Right kidney (tissue), 1 donor: ENCODE data around the gene KBTBD12.

Source experiments
- DNase-seq: peaks from one replicate; pipeline ENCODE4 v3.0.0-alpha.2; 2016

Gene KBTBD12

DNA sequence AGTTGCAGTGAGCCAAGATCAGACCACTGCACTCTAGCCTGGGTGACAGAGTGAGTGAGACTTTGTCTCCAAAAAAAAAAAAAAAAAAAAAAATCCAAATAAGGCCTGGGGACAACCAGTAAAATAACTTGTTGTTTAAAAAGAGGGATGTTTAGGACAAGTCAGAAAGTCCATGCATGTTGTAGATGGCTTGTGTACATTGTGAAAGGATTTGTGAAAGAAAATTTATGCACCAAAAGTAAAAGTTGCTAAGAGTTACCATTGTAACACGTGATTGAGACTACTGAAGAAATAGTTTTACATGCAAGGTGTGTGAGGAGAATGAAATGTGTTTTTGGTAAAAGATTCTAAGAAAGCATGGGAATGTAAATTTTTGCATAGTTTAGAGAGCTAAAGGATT, 101.5 kb downstream of the KBTBD12 start:
- DNase-seq = no peak

DNA sequence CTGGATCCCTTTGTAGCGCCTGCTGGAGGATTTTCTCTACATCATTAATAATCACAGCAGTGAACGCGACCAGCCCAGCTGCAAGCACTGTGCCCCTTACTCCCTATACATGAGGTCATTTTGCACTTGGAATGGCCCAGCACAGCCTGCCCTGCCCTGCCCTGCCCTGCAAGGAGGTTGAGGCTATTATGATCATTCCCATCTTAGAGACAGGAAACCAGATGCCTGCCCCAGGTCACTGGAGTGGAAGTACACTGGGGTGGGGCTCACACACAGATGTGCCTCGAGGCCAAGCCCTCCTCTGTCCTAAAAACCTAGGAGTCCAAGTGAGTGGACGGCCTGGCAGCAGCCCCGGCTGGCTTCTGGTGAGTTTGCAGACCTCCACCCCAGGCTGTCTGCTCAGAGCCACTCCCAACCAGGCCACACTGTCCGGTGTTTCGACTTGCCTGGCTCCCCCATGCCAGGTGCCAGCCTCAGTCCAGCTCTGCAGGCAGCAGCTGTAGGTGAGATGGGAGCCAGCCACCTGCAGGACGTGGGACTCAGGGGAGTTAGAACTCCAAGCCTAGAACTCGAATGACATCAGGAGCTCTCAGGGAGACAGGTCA, 106.8 kb downstream of the KBTBD12 start:
- DNase-seq = no peak

DNA sequence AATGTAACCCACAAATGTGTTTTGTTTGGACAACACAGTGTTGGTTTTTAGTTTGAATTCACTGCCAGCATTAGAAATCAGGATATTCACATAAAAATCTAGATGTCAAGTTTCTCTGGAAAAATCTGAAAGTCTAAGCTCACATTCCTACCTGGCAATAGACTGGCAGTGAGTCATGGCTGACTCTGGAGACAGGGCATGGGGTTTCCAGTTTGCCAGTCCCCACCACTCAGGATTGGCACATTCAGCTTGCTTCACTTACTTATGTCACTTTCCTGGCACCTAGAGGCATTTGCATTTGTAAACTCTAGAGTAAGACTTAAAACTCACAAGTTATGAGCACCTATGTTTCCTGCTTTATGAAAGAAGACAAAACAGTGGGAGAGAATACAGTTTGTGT, 118.1 kb downstream of the KBTBD12 start:
- DNase-seq = no peak

DNA sequence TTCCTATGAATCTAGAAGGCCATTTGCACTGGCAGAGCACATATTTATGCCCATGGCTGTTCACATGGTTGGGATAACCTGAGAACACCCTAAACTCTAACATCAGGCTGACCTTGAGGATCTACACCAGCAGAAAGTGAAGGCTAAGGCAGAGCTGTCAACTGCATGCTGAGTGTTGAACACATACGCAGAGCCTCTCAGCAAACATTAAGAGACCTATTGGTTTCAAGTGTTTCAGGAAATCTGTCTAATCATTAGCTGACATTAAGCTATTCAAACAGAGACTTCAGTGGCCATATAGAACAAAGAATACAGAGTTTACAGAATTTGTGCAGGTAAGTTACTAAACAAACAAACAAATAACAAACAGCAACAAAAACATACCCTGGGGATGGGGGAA, 121.1 kb downstream of the KBTBD12 start:
- no peak for DNase-seq
